ENCODE data around the gene LRRC1.
"Not testable (repeated sequence)": the region's sequence is repeated elsewhere in the genome, so short reads cannot be mapped to it uniquely, and the experiment has no call there.

Gene LRRC1

DNA sequence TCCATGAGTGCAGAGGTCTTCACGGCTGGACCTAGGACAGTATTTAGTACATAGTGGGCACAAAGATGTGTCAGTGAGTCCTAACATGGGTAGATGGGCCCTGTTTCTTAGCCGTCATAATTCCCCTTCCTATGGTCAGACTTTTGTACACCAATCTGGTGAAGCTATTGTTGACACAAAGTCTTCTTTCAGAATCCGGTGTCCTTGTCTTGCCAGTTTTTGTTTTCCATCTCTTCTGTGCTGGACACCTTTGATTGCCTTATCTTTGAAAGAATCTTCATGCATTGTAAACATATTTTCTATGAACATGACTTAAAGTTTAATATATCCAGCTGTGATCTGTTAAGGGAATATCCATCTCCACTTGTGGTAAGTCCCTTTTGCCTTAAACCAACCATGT is 4.5 kb downstream of the LRRC1 start:
- Mint-ChIP-seq H3K36me3 (peaks cover 9% of the 10 kb centered on the region), H3K9me3 (no peaks in the 10 kb centered on the region), H3K27ac (no peak overlapping the region), H3K4me3 (no peak overlapping the region), H3K27me3 (no peaks in the 10 kb centered on the region), H3K4me1 (peaks cover 37% of the 10 kb centered on the region)
- no peak for ATAC-seq

DNA sequence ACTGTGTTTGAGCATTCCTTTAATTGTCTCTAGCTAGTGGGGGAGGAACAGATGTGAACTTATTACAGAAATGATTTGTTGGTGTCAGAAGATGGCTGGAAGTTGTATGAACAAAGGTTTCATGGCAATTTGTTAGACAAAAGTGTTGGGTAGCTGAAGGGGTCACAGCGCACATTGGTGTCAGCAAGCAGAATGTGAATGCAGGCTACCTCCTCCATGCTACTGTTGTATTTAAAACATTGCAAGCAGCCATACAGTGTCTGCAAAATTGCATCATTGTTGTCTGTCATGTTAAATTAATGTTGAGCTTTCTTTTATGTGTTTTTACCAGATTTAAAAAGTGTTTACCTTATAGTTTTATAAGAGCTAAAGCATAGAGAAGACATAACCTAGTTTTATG is 6.2 kb downstream of the LRRC1 start:
- Mint-ChIP-seq H3K9me3 (no peaks in the 10 kb centered on the region), H3K4me3 (no peak overlapping the region), H3K27ac (no peak overlapping the region), H3K27me3 (no peaks in the 10 kb centered on the region), H3K36me3 (peaks cover 9% of the 10 kb centered on the region), H3K4me1 (peaks cover 29% of the 10 kb centered on the region)
- ATAC-seq = no peak

DNA sequence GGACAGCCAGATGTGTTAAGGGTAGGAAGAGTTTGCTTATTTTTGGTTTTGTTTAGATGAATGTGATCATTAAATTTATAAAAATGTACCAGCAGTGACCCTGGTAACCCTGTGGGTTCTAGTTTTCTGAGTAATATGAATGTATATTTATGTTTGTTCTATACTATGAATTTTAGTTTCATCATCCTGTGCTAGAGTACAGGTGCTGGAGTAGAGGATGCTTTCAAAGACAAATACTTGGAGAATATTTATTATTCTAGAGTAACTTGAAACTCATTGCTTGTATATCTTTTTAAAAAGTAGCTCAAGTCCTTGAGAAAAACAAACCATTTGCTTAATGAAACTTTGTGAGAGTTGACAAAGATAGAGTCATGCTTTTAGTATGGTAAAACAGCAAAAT is 7.8 kb downstream of the LRRC1 start:
- peaks cover 10% of the 10 kb centered on the region for H3K36me3 Mint-ChIP-seq
- ATAC-seq = no peak
- no peaks in the 10 kb centered on the region for H3K27me3 Mint-ChIP-seq
- H3K4me1 Mint-ChIP-seq = peaks cover 23% of the 10 kb centered on the region
- no peak overlapping the region for H3K27ac Mint-ChIP-seq
- H3K4me3 Mint-ChIP-seq = no peak overlapping the region
- no peaks in the 10 kb centered on the region for H3K9me3 Mint-ChIP-seq

DNA sequence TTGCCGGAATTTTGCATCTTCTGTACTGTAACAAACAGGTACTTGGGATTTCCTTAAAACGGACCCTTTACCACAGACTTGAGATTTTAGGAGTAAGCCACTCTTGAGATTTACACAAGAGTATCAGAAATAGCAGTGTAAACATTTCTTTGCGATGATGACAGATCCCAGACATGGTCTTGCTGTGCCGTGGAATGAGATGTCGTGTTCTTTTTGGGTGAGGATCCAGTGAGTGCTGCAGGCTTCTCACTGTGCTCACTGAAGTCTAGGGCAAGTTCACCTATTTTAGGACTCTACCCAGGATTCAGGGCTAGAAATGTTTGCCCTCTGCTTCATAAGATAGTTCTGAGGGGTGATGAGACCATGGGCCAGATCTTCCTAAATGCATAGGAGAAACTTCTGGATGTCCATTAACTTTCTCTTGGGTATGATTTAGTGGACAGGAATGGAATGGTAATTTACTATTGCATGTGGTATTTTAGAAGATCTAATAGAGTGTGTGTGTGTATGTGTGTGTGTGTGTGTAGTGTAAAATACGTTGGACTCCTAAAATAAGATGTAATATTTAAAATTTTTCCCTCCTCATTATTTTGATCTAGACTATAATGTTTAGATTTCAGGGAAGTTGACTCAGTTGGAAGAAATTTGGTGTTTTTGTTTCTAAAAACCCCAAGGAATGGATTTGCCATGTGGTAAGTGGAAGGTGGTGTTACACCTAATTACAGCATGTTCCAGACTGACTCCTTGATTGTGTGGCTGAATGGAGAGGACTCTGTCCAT is 8.5 kb downstream of the LRRC1 start:
- Mint-ChIP-seq H3K9me3 (no peaks in the 10 kb centered on the region), H3K4me3 (no peak overlapping the region), H3K27me3 (no peaks in the 10 kb centered on the region), H3K36me3 (peaks cover 16% of the 10 kb centered on the region), H3K4me1 (peaks cover 29% of the 10 kb centered on the region), H3K27ac (no peak overlapping the region)
- ATAC-seq = no peak

DNA sequence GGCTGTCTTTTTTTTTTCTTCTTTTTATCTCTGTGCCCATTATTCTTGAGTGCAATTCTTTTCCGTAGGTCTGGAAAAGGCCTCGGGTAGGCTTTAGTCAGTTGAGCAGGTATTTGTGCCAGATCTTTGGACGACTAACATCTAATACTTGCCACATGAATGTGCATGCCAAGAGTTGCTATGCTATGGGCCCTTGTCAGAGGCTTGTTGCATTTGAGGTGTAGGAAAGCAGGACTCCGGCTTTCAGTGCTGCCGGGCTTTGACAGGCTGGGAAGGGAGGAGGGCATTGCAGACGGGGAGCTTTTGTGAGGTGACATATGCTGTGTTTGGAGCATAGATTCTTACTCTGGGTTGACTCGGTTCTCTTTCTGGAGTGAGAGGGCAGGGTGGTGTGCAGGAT is 10.2 kb downstream of the LRRC1 start:
- Mint-ChIP-seq H3K27me3 (no peaks in the 10 kb centered on the region), H3K4me3 (no peak overlapping the region), H3K27ac (no peak overlapping the region), H3K9me3 (no peaks in the 10 kb centered on the region), H3K4me1 (peaks cover 24% of the 10 kb centered on the region), H3K36me3 (peaks cover 16% of the 10 kb centered on the region)
- no peak for ATAC-seq

DNA sequence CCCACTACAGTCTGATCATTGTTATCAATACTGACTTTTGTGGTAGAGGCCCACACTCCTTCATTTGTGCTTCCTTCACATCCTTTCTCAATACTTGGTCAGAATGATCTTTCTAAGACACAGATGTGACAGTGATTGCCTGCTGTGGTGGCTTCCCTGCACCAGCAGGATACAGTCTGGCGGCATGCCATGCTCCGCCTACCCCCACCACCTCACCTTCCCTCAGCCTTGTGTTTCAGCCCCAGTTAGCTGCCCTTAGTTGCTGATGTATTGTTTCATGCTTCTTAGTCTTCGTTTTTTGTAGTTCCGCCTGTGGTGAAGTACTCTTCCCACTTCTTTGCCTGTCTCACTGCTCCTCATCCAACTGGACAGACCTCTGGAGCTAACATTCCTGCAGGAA is 10.9 kb downstream of the LRRC1 start:
- Mint-ChIP-seq H3K4me1 (peaks cover 27% of the 10 kb centered on the region), H3K4me3 (no peak overlapping the region), H3K27ac (no peak overlapping the region), H3K36me3 (peaks cover 16% of the 10 kb centered on the region), H3K9me3 (no peaks in the 10 kb centered on the region), H3K27me3 (no peaks in the 10 kb centered on the region)
- no peak for ATAC-seq

DNA sequence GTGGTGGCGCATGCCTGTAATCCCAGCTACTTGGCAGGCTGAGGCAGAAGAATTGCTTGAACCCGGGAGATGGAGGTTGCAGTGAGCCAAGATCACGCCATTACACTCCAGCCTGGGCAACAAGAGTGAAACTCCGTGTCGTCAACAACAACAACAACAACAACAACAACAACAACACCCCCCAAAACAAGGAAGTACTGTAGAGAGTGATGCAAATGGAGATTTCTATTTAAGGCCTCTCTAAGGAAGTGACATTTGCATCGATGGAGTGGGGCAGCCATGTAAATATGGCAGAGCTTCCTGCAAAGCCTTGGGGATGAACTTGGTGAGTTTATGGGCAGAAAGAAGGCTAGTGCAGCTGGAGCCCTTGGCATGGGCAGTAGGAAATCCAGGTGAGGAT is 12.8 kb downstream of the LRRC1 start:
- H3K9me3 Mint-ChIP-seq, ATAC-seq, H3K4me3 Mint-ChIP-seq, H3K27ac Mint-ChIP-seq, H3K27me3 Mint-ChIP-seq: not testable (repeated sequence)
- Mint-ChIP-seq H3K36me3 (peaks cover 21% of the 10 kb centered on the region), H3K4me1 (peaks cover 38% of the 10 kb centered on the region)

DNA sequence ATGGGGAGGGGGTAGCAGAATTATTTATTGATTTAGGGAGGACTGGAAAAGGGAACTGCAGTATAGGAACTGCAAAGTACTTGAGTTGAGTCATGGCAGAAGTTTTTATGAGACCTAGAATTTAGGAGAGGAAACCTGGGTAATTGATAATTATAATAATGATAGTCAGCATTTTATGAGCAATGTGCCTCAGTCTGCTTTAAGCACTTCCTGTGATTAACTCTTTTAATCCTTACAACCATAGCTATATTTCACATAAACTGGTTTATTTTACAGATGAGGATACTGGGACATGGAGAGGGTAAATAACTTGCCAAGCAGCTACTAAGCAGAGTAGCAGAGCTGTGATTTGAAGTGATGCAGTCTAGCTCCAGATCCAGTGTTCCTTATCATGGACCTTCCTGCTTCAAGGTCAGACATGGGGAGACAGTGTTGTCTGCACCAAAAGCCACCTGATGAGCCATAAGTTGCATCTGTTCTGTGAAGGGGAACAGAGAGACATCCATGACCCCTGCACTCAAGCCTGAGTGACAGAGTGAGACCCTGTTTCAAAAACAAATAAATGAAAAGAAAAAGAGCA is 13.6 kb downstream of the LRRC1 start:
- no peaks in the 10 kb centered on the region for H3K27me3 Mint-ChIP-seq
- peaks cover 46% of the 10 kb centered on the region for H3K4me1 Mint-ChIP-seq
- H3K36me3 Mint-ChIP-seq = peaks cover 18% of the 10 kb centered on the region
- H3K9me3 Mint-ChIP-seq = no peaks in the 10 kb centered on the region
- no peak overlapping the region for H3K4me3 Mint-ChIP-seq
- no peak overlapping the region for H3K27ac Mint-ChIP-seq
- no peak for ATAC-seq

DNA sequence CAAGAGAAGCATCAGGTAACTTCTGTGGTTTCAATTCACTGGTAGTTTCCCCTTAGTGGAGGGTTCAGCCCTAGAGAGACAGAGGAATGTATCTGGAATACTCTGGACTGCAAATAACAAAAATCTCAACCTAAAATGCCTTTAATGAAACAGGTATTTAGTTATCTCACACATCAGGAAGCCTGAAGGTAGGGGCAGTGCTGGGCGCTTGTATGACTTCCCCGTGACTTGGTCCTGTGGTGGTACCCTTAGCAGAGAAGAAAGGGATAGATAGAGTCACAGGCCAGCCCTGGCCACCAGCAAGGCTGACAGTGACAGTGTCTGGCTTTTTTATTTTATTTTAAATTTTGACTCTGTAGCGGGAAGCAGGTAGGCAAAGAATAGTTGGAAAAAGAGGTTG is 14.9 kb downstream of the LRRC1 start:
- no peak overlapping the region for H3K4me3 Mint-ChIP-seq
- ATAC-seq = no peak
- H3K4me1 Mint-ChIP-seq = peaks cover 59% of the 10 kb centered on the region
- no peaks in the 10 kb centered on the region for H3K27me3 Mint-ChIP-seq
- peaks cover 12% of the 10 kb centered on the region for H3K36me3 Mint-ChIP-seq
- H3K9me3 Mint-ChIP-seq = no peaks in the 10 kb centered on the region
- H3K27ac Mint-ChIP-seq = no peak overlapping the region

DNA sequence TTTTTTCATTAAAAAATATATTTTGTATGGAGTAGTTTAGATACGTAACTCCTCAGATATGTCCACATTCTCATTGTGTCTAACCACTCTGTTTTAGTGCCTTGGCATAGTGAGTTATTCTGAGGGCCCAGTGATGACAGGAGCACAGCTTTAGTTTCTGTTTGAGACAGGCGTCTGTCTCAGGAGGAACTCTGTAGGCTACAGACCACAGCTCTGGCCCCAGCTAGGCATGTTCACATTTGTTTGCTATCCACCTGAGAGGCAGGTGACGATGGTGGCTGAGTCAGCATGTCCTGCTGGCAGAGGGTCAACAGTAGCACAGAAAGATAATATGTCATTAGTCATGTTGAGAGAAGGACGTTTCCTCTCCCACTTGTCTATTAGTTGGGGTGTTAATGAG is 16.3 kb downstream of the LRRC1 start:
- H3K9me3 Mint-ChIP-seq = no peaks in the 10 kb centered on the region
- peak; percentile 81 for ATAC-seq
- H3K4me1 Mint-ChIP-seq = peaks cover 60% of the 10 kb centered on the region
- no peak overlapping the region for H3K4me3 Mint-ChIP-seq
- H3K27me3 Mint-ChIP-seq = no peaks in the 10 kb centered on the region
- peaks cover 12% of the 10 kb centered on the region for H3K36me3 Mint-ChIP-seq
- peak overlapping the region; percentile 57 for H3K27ac Mint-ChIP-seq

DNA sequence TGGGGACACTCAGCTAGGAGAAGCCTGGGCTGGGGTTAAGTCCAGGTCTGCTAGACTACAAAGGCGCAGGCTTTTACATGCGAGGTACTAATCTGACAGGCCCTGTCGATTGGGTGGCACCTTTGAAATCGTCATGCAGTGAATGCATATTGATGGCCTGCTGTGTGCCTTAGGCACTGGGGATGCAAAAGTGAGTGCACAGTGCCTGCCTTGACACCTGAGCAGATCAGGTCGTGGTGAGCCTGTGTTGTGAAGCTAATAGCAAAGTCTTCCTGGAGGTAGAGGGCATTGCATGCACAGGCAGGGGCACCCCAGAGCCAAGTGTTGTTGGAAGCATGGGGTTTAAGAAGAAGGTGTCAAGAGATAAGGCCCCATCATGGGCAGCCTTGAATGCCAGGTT is 16.9 kb downstream of the LRRC1 start:
- peaks cover 12% of the 10 kb centered on the region for H3K36me3 Mint-ChIP-seq
- ATAC-seq = no peak
- peak overlapping the region; percentile 57 for H3K27ac Mint-ChIP-seq
- no peak overlapping the region for H3K4me3 Mint-ChIP-seq
- H3K27me3 Mint-ChIP-seq = no peaks in the 10 kb centered on the region
- H3K4me1 Mint-ChIP-seq = peaks cover 57% of the 10 kb centered on the region
- H3K9me3 Mint-ChIP-seq = no peaks in the 10 kb centered on the region

DNA sequence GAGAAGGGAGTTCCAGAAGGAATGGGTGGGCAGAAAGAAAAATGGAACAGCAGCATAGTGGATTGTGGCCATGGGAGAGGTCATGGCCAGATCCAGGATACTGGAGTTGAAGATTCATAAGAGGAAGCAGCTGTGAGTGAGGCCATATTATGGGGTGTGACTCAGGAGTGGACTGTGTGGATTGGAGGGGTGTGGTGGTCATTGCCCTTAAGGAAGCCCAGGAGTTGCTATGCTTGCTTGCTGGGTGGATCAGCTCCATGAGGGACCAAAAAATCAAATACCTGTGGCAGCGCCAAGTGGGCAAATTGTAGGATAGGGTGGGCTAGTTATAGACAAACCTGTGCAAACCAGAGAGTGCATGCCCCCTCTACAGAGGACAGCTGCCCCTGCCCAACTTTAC is 18.3 kb downstream of the LRRC1 start:
- Mint-ChIP-seq H3K4me3 (no peak overlapping the region), H3K36me3 (peaks cover 6% of the 10 kb centered on the region), H3K27me3 (no peaks in the 10 kb centered on the region), H3K4me1 (peaks cover 46% of the 10 kb centered on the region), H3K27ac (no peak overlapping the region), H3K9me3 (no peaks in the 10 kb centered on the region)
- ATAC-seq = no peak

DNA sequence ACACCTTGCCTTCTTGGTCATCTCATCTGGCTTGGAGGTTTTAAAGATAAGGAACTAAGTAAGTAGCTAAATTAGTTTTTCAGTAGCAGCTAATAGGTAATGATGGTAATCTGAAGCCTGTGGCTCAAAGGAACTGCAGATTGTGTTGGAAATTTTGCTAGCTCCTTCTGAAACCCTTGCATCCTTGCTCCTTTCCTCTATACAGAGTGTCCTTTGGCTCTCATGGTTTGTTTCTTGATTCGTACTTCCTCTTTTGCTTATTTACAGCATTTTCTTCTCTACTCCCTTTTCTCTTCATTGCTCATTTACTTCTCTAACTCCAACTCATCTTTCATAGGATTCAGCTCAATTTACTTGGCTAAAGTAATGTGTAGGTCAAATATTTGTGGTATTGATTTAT is 19.0 kb downstream of the LRRC1 start:
- Mint-ChIP-seq H3K4me1 (peaks cover 45% of the 10 kb centered on the region), H3K36me3 (peaks cover 5% of the 10 kb centered on the region), H3K9me3 (no peaks in the 10 kb centered on the region), H3K4me3 (no peak overlapping the region), H3K27me3 (no peaks in the 10 kb centered on the region), H3K27ac (no peak overlapping the region)
- no peak for ATAC-seq

DNA sequence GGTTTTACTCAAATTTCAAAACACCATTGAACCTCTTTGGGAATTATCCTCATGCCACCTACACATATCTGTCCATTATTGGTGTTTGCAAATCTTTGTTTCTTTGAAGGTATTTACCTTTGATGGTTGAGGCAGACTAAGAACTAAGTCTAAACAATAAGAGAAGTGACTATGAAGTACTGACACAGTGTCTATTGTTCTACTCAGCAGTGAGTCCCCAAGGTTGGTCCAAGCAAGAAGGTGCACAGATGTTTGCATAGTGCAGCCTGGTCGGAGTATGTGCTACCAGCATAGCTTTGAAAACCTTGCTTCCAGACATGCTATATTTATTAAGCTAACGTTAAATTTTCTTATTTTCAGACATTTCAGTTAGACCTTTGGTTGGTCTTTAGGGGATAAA is 19.5 kb downstream of the LRRC1 start:
- H3K27me3 Mint-ChIP-seq = no peaks in the 10 kb centered on the region
- H3K9me3 Mint-ChIP-seq = no peaks in the 10 kb centered on the region
- H3K27ac Mint-ChIP-seq = no peak overlapping the region
- no peak overlapping the region for H3K4me3 Mint-ChIP-seq
- no peak for ATAC-seq
- peaks cover 49% of the 10 kb centered on the region for H3K4me1 Mint-ChIP-seq
- peaks cover 5% of the 10 kb centered on the region for H3K36me3 Mint-ChIP-seq

DNA sequence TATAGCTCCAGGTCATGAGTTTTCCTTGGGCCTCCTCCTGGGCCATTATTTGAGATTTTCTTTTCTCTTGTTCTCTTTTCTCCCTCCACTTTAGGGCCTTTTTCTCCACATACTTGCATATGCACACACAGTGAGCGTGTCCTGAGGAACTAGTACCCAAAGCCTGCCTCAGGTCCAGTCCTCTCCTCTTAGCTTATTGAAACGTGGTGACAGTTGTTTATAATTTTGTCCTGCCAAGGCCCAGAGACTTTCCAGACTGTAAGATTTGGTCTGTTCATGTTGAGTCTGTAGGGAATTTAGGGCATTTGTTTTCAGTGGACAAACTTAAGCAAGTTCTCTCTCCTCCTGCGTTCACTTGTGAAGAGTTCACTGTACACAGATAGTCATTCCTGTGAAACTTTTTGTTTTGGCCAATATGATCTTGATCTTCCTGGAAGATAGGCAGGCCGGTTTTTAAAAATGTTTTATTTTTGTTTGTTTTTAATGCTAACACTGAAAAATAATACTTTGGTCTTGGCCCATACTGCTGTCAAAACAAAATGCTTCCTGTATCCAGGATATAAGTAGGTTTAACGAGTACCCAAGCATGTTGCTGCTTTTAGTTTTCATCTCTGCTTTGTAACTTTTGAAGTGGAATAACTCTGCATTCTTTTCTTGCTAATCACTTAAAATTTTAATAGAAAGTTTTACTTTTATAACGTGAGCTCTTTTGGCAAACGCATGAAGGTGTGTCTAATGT is 20.7 kb downstream of the LRRC1 start:
- no peak for ATAC-seq
- Mint-ChIP-seq H3K27ac (no peak overlapping the region), H3K9me3 (no peaks in the 10 kb centered on the region), H3K27me3 (no peaks in the 10 kb centered on the region), H3K4me1 (peaks cover 48% of the 10 kb centered on the region), H3K4me3 (no peak overlapping the region), H3K36me3 (peaks cover 5% of the 10 kb centered on the region)

Measured in stimulated activated memory B cell treated with anti-CD40 and anti-IgM and Interleukin-4, amounts not matched to agents 10 μg/mL and 1 μg/mL and 100 μg/mL, for 72 hours (primary cell).